OCI-LY7 (cell line): ENCODE results near the gene WDR37.

Source experiments
- EZH2phosphoT487 ChIP-seq: fragments of 200-600 bp; sonication (generic); IDR thresholded peaks from 2 replicates; pipeline ENCODE4 v1.6.1; 2018; ENCODE audit warnings: low read depth, borderline replicate concordance, mild to moderate bottlenecking, mixed run types, antibody characterized with exemption, low read length, moderate library complexity, mixed read lengths
- TF ChIP-seq, protein P1 (sequence below): fragments of 200-600 bp; sonication (generic); conservative IDR thresholded peaks from 2 replicates; pipeline ENCODE4 v1.5.1; 2014; ENCODE audit warnings: mild to moderate bottlenecking, antibody characterized with exemption, low read length, moderate library complexity, mixed read lengths

DNA sequence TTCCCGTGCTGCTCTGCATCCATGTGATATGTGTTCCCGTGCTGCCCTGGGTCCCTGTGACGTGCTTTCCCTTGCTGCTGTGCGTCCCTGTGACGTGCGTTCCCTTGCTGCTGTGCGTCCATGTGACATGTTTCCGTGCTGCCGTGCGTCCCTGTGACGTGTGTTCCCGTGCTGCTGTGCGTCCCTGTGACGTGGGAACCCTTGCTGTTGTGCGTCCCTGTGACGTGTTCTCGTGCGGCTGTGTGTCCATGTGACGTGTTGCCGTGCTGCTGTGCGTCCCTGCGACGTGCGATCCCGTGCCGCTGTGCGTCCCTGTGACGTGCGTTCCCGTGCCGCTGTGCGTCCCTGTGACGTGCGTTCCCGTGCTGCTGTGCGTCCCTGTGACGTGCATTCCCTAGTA is 45.8 kb downstream of the WDR37 start:
- TF ChIP-seq, protein P1, sequence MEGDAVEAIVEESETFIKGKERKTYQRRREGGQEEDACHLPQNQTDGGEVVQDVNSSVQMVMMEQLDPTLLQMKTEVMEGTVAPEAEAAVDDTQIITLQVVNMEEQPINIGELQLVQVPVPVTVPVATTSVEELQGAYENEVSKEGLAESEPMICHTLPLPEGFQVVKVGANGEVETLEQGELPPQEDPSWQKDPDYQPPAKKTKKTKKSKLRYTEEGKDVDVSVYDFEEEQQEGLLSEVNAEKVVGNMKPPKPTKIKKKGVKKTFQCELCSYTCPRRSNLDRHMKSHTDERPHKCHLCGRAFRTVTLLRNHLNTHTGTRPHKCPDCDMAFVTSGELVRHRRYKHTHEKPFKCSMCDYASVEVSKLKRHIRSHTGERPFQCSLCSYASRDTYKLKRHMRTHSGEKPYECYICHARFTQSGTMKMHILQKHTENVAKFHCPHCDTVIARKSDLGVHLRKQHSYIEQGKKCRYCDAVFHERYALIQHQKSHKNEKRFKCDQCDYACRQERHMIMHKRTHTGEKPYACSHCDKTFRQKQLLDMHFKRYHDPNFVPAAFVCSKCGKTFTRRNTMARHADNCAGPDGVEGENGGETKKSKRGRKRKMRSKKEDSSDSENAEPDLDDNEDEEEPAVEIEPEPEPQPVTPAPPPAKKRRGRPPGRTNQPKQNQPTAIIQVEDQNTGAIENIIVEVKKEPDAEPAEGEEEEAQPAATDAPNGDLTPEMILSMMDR = no peak
- no peak for TF ChIP-seq EZH2phosphoT487
